ENCODE results near the gene ZNF773.

The ZNF773 gene

DNA sequence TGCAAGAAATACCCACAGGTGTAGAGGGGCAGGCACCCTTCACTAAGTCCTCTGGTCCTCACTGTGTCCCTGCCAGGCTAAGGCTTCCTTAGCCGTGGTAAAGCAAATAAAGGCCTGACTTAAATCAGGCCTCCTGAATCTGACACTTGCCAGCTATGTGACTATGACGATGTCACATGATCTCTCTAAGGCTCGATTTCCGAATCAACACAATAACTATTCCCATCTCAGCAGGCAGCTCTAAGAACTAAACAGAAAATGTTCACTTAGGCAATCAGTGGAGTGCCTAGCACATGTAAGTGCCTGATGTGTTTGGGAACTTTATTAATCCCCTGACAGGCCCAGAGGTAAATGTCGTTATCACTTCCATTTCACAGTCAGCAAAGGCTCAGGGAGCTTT is 57.9 kb downstream of the ZNF773 start:
- no peak for DNase-seq (ENCODE audit: insufficient read length, low spot score)
- no peak for FAIRE-seq
